Gastroesophageal sphincter (tissue), 3 donors: ENCODE results near the gene ANKS4B.

Experiments used
- POLR2A ChIP-seq, 2 donors: fragments of 450-650 bp; IDR thresholded peaks; one replicate each; pipeline ENCODE4 v1.6.1; 2017; ENCODE audit warnings: antibody characterized with exemption in 2 of 2, mild to moderate bottlenecking in 2 of 2, moderate library complexity in 1 of 2
- POLR2AphosphoS5 ChIP-seq: sonication (generic); formaldehyde crosslinking; IDR thresholded peaks from one replicate; pipeline ENCODE4 v1.6.1; 2017; ENCODE audit warnings: antibody characterized with exemption
- TF ChIP-seq, protein P1 (sequence below), 4 experiments: fragments of 200-600 bp in 2 of 4; fragments of 450-650 bp in 2 of 4; sonication (generic) in 1 of 4; IDR thresholded peaks; one replicate each; pipeline ENCODE4 v1.5.1; 2017 to 2019; ENCODE audit warnings: antibody characterized with exemption in 4 of 4, mild to moderate bottlenecking in 2 of 4, moderate library complexity in 2 of 4

DNA sequence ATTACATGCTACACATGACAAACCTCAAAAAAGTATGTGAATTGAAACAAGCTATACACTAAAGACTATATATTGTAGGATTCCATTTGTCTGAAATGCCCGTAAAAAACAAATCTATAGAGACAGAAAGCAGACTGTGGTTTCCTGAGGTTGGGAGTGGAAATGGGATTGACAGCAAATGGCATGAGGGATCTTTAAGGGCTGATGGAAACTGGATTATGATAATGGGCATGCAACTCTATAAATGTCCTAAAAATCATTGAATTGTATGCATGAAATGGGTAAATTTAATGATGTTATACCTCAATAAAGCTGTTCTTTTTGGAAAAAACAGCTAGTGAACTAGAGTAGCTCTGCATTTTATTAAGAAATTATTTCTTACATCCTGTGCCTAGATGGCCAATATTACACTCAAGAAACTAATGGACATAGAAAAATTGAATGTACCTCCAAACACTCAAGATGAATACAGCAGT, 416 bp upstream of the ANKS4B start:
- TF ChIP-seq, protein P1, sequence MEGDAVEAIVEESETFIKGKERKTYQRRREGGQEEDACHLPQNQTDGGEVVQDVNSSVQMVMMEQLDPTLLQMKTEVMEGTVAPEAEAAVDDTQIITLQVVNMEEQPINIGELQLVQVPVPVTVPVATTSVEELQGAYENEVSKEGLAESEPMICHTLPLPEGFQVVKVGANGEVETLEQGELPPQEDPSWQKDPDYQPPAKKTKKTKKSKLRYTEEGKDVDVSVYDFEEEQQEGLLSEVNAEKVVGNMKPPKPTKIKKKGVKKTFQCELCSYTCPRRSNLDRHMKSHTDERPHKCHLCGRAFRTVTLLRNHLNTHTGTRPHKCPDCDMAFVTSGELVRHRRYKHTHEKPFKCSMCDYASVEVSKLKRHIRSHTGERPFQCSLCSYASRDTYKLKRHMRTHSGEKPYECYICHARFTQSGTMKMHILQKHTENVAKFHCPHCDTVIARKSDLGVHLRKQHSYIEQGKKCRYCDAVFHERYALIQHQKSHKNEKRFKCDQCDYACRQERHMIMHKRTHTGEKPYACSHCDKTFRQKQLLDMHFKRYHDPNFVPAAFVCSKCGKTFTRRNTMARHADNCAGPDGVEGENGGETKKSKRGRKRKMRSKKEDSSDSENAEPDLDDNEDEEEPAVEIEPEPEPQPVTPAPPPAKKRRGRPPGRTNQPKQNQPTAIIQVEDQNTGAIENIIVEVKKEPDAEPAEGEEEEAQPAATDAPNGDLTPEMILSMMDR (IDR thresholded peaks at IDR 0.05): no peak
- TF ChIP-seq POLR2A (IDR thresholded peaks at IDR 0.05) (no peak), POLR2AphosphoS5 (no peak)
